Gastroesophageal sphincter (tissue), 3 donors: ENCODE data around the gene CNPY4.

Experiments
- CTCF ChIP-seq, 4 experiments: fragments of 200-600 bp in 2 of 4; fragments of 450-650 bp in 2 of 4; sonication (generic) in 1 of 4; IDR thresholded peaks; one replicate each; pipeline ENCODE4 v1.5.1; 2017 to 2019; ENCODE audit warnings: antibody characterized with exemption in 4 of 4, mild to moderate bottlenecking in 2 of 4, moderate library complexity in 2 of 4
- POLR2A ChIP-seq, 2 donors: fragments of 450-650 bp; IDR thresholded peaks; one replicate each; pipeline ENCODE4 v1.6.1; 2017; ENCODE audit warnings: antibody characterized with exemption in 2 of 2, mild to moderate bottlenecking in 2 of 2, moderate library complexity in 1 of 2
- POLR2AphosphoS5 ChIP-seq: sonication (generic); formaldehyde crosslinking; IDR thresholded peaks from one replicate; pipeline ENCODE4 v1.6.1; 2017; ENCODE audit warnings: antibody characterized with exemption

DNA sequence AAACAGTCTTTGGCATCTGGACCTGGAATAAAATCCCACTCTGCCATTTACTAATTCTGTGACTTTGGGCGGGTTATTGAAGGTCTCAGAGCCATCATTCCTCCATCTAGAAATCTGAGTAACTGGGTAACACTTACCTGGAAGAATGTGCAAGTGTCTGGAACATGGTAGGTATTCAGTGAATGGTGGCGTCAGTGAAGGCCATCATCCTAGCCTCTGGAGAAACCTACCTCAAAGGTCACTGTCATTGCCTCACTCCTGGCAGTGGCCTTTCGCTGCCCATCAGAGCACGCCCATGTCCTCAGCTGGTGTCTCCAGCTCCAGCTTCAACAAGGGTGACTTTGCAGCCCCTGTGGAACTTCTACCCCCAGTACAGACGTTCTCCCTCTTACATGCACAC, 44.4 kb downstream of the CNPY4 start:
- TF ChIP-seq POLR2A (IDR thresholded peaks at IDR 0.05) (no peak), POLR2AphosphoS5 (no peak), CTCF (IDR thresholded peaks at IDR 0.05) (no peak)
